DOHH2 (cell line): ENCODE data around the gene CNTN4.

ENCODE experiments used
- CTCF ChIP-seq: fragments of 200-600 bp; sonication (generic); IDR thresholded peaks from one replicate; pipeline ENCODE4 v1.5.1; 2014; ENCODE audit warnings: antibody characterized with exemption, mild to moderate bottlenecking, low read depth, low read length; ENCODE audit not compliant: poor library complexity, severe bottlenecking
- EZH2phosphoT487 ChIP-seq: fragments of 200-600 bp; sonication (generic); IDR thresholded peaks from 2 replicates; pipeline ENCODE4 v1.6.1; 2017; ENCODE audit warnings: borderline replicate concordance, mild to moderate bottlenecking, antibody characterized with exemption, low read length, moderate library complexity, mixed read lengths

DNA sequence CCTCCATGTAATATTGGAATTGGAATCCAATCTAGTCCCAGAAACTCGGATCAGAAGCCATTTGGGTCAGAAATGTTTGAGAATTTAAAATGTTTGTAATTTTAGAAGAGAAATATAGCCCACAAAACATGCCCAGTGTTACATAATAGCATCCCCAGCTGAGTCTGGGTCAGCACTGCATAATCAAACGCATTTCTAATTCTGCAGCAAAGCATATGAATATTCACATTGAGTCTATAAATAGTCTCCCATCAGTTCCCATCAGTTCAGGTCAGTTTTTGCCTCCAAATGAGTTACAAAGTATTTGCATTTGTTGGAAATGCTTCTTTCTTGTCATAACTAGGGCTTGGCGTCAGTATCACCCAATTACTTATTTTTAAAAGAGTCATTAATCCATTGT is 628.4 kb downstream of the CNTN4 start:
- TF ChIP-seq CTCF (no peak), EZH2phosphoT487 (no peak)
